HG03460 (cell line): Measurements from ENCODE around the gene OLR1.
"Not testable (repeated sequence)": the region's sequence is repeated elsewhere in the genome, so short reads cannot be mapped to it uniquely, and the experiment has no call there.

ENCODE experiments used
- ATAC-seq: cut with Tn5 transposase; IDR thresholded peaks from one replicate; pipeline ENCODE4 v1.9.1; 2021; ENCODE audit not compliant: unreplicated experiment

The OLR1 gene

GRCh38 chr12:10171973-10172728, at the start of gene OLR1:
TSS of gene OLR1 (minus strand) at chr12:10172132. CDS start at chr12:10172077, 55 bp downstream.
- ATAC-seq = no peak

- no peak for ATAC-seq
Observed at GRCh38 chr12:10220398-10221077, 48.6 kb upstream of the OLR1 start.

- ATAC-seq = no peak
Observed at GRCh38 chr12:10218021-10218420, 46.1 kb upstream of the OLR1 start.

- ATAC-seq = not testable (repeated sequence)
Observed at GRCh38 chr12:10215946-10216345, 44.0 kb upstream of the OLR1 start.

- ATAC-seq = no peak
Observed at GRCh38 chr12:10215436-10215835, 43.5 kb upstream of the OLR1 start.

GRCh38 chr12:10214895-10215267, 42.9 kb upstream of the OLR1 start:
- no peak for ATAC-seq

GRCh38 chr12:10214136-10214894, 42.4 kb upstream of the OLR1 start:
- no peak for ATAC-seq

GRCh38 chr12:10213168-10214135, 41.5 kb upstream of the OLR1 start:
- ATAC-seq = peak; percentile 43

- ATAC-seq = peak; percentile 64
Observed at GRCh38 chr12:10212739-10213131, 40.8 kb upstream of the OLR1 start, which contains the start of gene GABARAPL1. TSS of gene GABARAPL1 (plus strand) at chr12:10212877. CDS start at chr12:10213130, 253 bp downstream.

- peak; percentile 54 for ATAC-seq
Observed at GRCh38 chr12:10211940-10212738, 40.2 kb upstream of the OLR1 start.

GRCh38 chr12:10211101-10211939, 39.4 kb upstream of the OLR1 start:
- no peak for ATAC-seq

GRCh38 chr12:10210225-10210624, 38.3 kb upstream of the OLR1 start:
- no peak for ATAC-seq

- no peak for ATAC-seq
Observed at GRCh38 chr12:10207136-10207535, 35.2 kb upstream of the OLR1 start.

- ATAC-seq = no peak
Observed at GRCh38 chr12:10205220-10205807, 33.4 kb upstream of the OLR1 start.

- ATAC-seq = not testable (repeated sequence)
Observed at GRCh38 chr12:10204495-10204894, 32.6 kb upstream of the OLR1 start.

GRCh38 chr12:10197879-10198278, 25.9 kb upstream of the OLR1 start:
- no peak for ATAC-seq

- ATAC-seq = peak; percentile 94
Observed at GRCh38 chr12:10196210-10196609, 24.3 kb upstream of the OLR1 start.

- no peak for ATAC-seq
Observed at GRCh38 chr12:10194160-10194670, 22.3 kb upstream of the OLR1 start.
